GM20431 (cell line): ENCODE results near the gene AFMID.

Source experiments
- in situ Hi-C: fragments of 300-500 bp; cut with MseI, MboI; formaldehyde crosslinking; loops from one replicate; pipeline ENCODE4 v1.15.0; 2020; ENCODE audit warnings: low sequenced_read_pairs; ENCODE audit not compliant: unreplicated experiment

Gene AFMID

GRCh38 chr17:78175643-78175981, 11.6 kb upstream of the AFMID start:
- in situ Hi-C loops: no loop called here

- in situ Hi-C loops: no loop called here
These were observed 10.6 kb upstream of the AFMID start for GRCh38 chr17:78176548-78177025.

DNA sequence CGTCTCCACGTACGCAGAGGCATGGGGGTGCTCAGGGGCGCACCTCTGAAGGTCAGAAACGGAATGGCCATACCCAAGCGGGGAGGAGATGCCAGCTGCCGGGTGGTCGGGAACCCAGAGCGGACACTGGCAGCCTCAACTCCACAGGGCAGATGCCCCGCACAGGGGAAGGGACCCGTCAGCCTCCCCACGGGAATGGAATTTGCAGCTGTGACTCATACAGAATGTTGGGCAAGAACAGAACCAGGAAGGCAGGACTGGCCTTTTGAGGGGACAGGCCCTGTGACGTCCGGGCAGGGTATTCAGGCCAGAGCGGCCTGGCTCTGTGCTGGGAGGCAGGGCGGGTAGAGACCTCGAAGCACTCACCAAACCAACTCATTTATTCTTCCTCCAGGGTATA, 7.8 kb upstream of the AFMID start:
- in situ Hi-C loops: no loop called here

DNA sequence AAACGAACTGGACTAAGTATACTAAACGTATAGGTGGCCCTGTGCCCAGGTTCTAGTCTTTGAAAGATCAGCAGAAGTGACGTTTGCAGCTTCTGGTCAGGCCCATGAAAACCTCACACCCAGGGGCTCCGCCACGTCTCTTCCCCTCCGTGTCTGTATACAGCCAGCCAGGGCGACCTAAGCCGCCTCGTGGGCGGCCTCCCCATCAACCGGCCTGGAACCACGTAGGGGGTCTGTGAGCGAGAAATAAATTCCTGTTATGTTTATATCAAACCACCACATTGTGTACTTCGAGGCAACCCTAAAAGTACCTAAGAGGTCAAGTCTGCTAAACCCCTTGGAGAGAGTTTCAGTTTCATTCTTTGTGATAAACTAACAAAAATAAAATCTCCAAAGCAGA, 7.1 kb upstream of the AFMID start:
- in situ Hi-C loops: no loop called here

GRCh38 chr17:78180508-78180907, 6.7 kb upstream of the AFMID start:
- in situ Hi-C loops: no loop called here

- in situ Hi-C loops: no loop called here
These were observed 4.7 kb upstream of the AFMID start for GRCh38 chr17:78182504-78182903.

GRCh38 chr17:78183916-78184315, 3.2 kb upstream of the AFMID start:
- in situ Hi-C loops: no loop called here

GRCh38 chr17:78184351-78184750, 2.8 kb upstream of the AFMID start:
- in situ Hi-C loops: no loop called here

DNA sequence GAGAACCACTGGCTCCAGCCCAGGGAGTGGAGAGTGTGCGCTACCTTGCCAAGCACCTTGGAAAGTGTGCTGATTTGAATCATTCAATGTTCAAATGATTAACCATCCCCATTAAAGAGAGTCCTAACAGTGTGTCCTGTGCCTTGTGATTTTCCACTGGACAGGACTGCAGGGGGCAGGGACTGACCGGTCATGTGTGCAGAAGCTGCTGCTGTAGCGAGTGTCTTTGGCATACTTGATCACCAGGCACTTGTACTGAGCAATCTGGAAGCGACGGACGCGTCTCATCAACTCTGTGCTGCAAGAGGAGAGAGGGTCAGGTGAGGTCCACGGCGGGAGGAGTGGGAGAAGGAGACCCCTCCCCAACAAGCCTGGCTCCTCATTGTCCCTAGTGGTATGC, 2.3 kb upstream of the AFMID start:
- in situ Hi-C loops: no loop called here

- in situ Hi-C loops: no loop called here
These were observed 1.0 kb upstream of the AFMID start for GRCh38 chr17:78185981-78186691.

DNA sequence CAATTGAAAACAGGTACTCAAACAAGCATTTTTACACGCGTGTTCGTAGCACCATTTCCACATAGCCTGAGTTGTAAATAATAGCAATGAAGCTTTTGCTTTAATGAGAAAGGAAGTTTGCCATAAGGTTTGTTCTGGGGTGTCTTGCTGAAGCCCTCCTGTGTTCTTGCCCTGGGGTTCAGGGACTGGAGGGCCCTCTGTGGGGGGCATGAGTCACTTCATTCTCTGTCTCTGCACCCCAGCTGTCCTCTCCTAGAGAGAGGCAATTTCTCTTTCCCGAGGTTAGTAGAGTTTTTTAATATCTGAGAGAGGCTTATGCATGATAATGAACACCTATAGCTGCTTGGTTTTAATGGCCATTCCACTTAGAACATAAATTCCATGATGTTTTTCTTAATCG, 9.6 kb downstream of the AFMID start:
- in situ Hi-C loops: no loop called here

- in situ Hi-C loops: no loop called here
These were observed 10.1 kb downstream of the AFMID start for GRCh38 chr17:78197147-78197832.

DNA sequence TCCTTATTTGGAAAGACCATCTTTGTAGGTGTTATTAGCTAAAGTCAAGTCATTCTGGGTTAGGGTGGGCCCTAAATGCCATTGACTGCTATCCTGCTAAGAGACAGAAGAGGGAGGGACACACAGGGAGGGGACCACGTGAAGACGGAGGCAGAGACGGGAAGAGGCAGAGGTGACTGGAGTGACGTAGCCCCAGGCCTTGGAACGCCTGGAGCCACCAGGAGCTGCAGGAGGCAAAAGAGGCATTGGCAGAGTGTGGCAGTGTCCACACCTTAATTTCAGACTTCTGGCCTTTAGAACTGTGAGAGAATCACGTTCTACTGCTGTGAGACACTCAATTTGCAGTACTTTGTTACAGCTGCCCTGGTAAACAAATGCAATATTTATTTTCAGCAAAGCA, 13.3 kb downstream of the AFMID start:
- in situ Hi-C loops: no loop called here

DNA sequence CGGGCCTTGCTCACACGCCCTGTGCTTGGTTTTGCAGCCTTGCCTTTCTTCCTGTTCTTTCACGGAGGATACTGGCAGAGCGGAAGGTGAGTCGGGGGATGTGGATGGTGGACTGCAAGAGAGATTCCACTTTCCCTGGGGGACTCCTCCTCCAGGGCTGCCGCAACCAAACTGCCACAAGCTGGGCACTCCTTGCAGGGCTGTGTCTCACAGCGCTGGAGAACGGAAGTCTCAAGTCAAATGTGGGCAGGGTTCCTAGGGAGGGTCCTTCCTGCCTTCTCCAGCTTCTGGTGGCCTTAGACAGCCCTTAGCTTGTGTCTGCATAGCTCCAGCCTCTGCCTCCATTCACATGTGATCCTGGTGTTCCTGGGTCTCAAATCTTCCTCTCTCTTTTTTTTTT, 15.5 kb downstream of the AFMID start:
- in situ Hi-C loops: no loop called here

DNA sequence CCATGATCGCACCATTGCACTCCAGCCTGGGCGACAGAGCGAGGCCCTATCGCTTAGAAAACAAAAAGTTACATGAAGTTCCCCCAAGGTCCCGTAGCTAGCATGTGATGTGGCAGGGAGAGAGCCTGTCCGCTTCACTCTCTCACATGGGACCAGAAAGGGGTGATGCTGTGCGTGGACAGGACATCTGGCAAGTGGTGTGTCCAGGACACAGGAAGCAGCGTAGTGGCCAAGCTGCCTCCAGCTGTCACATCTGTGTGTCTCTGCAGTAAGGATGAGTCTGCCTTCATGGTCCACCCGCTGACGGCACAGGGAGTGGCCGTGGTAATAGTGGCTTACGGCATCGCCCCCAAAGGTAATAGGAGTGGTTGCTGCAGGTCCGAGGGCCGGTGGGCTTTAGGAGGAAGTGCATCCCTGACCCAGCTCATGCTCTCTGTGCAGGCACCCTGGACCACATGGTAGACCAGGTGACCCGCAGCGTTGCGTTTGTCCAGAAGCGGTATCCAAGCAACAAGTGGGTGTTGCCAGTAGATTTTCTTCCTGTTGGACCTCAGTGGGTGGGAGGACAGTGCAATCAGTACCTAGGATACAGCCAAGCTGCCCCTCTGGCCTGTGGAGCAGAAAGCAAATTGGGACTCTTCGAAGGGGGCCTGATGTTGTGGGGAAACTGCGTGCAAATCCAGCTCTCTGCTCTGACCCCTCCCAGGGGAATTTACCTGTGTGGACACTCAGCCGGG, 17.4 kb downstream of the AFMID start:
- in situ Hi-C loops: no loop called here

DNA sequence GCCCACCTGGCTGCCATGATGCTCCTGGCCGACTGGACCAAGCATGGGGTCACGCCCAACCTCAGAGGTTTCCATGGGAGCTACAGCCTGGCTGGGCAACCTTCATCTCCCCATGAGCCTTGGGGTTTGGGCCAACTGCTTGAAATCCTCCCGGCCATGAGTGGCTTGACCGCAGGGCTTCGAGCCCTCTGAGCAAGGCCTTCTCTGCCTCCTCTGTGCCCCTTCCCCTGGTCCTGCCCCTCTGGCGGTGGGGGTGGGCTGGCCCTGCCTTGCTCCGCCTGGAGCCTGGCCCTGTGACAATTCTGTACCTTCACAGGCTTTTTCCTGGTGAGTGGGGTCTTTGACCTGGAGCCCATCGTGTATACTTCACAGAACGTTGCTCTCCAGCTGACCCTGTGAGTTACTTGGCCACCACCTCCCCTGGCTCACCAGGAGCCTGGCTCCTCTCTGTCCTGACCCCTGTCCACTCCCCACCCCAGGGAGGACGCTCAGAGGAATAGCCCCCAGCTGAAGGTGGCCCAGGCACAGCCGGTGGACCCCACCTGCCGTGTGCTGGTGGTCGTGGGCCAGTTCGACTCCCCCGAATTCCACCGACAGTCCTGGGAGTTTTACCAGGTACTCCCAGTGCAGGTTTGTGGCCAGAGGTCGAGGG, 18.1 kb downstream of the AFMID start:
- in situ Hi-C loops: no loop called here

GRCh38 chr17:78206298-78206697, 19.1 kb downstream of the AFMID start:
- in situ Hi-C loops: no loop called here

DNA sequence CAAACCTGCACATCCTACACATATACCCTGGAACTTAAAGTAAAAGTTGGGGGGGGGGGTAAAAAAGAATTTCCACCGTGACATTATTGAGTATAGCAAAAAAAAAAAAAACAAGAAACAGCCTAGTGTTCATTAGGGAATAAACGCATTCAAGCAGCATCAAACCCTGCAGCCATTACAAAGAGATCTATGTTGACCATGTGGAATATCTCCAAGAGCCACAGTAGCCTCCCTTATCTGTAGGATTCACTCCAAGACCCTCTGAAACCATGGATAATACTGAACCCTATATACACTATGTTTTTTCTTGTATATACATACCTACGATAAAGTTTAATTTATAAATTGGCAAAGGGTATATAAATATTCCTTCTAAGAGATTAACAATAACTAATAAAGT, 21.3 kb downstream of the AFMID start:
- in situ Hi-C loops: no loop called here

DNA sequence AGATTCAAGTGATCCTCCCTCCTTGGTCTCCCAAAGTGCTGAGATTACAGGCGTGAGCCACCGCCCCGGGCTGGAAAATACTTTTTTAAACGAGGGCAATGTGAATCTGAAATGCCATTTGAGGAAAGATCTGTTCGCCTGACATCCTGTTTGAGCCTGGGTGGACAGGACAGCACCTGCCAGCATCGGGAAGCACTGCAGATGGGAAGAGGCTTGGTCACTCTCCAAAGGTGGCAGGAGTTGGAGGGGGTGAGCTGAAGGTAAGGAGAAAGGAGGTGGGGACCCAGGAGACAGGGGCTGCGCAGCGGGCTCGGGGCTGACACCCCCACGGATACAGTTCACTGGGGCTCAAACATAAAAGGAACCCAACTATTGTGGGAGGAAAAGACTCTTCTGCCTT, 22.9 kb downstream of the AFMID start:
- in situ Hi-C loops: no loop called here

DNA sequence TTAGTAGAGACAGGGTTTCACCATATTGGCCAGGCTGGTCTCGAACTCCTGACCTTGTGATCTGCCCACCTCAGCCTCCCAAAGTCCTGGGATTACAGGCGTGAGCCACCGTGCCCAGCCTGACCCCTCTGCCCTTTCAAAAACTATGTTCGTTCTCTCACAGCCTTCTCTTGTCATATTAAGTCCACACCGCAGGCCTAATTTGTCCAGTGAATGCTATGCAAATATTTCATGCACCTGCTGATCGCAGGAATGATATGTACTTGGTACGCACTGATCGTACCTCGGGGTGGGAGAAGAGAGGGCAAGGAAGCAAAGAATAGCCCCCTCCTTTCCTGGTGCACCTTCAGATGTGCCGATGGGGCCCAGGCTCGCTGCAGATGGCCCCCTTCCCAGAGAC, 23.9 kb downstream of the AFMID start:
- in situ Hi-C loops: no loop called here
